ENCODE results near the gene NPL.

The NPL gene

GRCh38 chr1:182778862-182779261 is 10.7 kb upstream of the NPL start:
- DNase-seq (ENCODE audit: low read depth) = no peak

GRCh38 chr1:182779530-182779929 is 10.0 kb upstream of the NPL start:
- DNase-seq (ENCODE audit: low read depth) = no peak

- DNase-seq (ENCODE audit: low read depth) = peak; percentile 63
Measured at GRCh38 chr1:182781841-182782586, 7.6 kb upstream of the NPL start.

GRCh38 chr1:182782587-182782913 is 7.0 kb upstream of the NPL start:
- no peak for DNase-seq (ENCODE audit: low read depth)

- no peak for DNase-seq (ENCODE audit: low read depth)
Measured at GRCh38 chr1:182783068-182783467, 6.5 kb upstream of the NPL start.

- DNase-seq (ENCODE audit: low read depth) = no peak
Measured at GRCh38 chr1:182784556-182785171, 4.9 kb upstream of the NPL start.

GRCh38 chr1:182785181-182785580 is 4.4 kb upstream of the NPL start:
- no peak for DNase-seq (ENCODE audit: low read depth)

- DNase-seq (ENCODE audit: low read depth) = peak; percentile 22
Measured at GRCh38 chr1:182786223-182786994, 3.2 kb upstream of the NPL start.

GRCh38 chr1:182786995-182787324 is 2.6 kb upstream of the NPL start:
- no peak for DNase-seq (ENCODE audit: low read depth)

- no peak for DNase-seq (ENCODE audit: low read depth)
Measured at GRCh38 chr1:182791281-182792179, 2.0 kb downstream of the NPL start.

- DNase-seq (ENCODE audit: low read depth) = no peak
Measured at GRCh38 chr1:182794091-182794490, 4.5 kb downstream of the NPL start.

GRCh38 chr1:182794676-182795201 is 5.2 kb downstream of the NPL start:
- DNase-seq (ENCODE audit: low read depth) = no peak

- no peak for DNase-seq (ENCODE audit: low read depth)
Measured at GRCh38 chr1:182795563-182796228, 6.1 kb downstream of the NPL start.

GRCh38 chr1:182802006-182802803 is 12.6 kb downstream of the NPL start:
- no peak for DNase-seq (ENCODE audit: low read depth)

GRCh38 chr1:182803846-182804245 is 14.3 kb downstream of the NPL start:
- no peak for DNase-seq (ENCODE audit: low read depth)

- no peak for DNase-seq (ENCODE audit: low read depth)
Measured at GRCh38 chr1:182806015-182806678, 16.6 kb downstream of the NPL start.

- no peak for DNase-seq (ENCODE audit: low read depth)
Measured at GRCh38 chr1:182807907-182808306, 18.3 kb downstream of the NPL start.

- no peak for DNase-seq (ENCODE audit: low read depth)
Measured at GRCh38 chr1:182809414-182809957, 19.9 kb downstream of the NPL start.

GRCh38 chr1:182811975-182812722 is 22.6 kb downstream of the NPL start:
- no peak for DNase-seq (ENCODE audit: low read depth)
